ENCODE measurements around the gene GNG4. TPM values are rescaled to one million over a fixed set of nuclear protein-coding genes. Genes with fewer than 3 reads are reported as not detected.

The GNG4 gene
- total and polyA plus RNA-seq, 2 donors (not counting 1 experiment from before 2014, with no cell fraction given): 0.52 TPM; not detected in 1

DNA sequence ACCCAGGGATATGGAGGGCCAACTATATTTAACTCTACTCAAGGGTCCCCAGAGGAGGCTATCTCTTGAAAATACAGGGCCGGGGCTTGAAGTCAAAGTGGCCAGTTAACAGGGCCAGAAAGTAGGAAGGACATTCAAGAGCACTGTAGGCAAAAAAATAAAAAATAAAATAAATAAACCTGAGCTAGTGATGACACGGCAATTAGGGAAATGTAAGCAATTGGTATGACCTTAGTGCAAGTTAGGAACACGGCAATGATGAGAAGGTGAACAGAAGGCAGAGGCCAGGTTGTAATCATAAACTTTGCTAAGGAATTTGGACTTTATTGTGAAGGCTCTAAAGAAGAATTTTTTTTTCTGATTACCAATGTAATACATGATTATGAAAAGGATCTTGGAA lies 142.0 kb downstream of the GNG4 start:
- Histone ChIP-seq H3K4me1 (ENCODE audit: control insufficient read depth in 2 of 2, insufficient read depth in 2 of 2, low read length in 2 of 2) (peaks cover 7 to 9% of the 10 kb centered on the region in 2 donors), H3K27ac (ENCODE audit: low read length in 2 of 2) (no peak overlapping the region), H2AFZ (ENCODE audit: insufficient read depth, low read depth, low read length, poor library complexity, severe bottlenecking) (no peak overlapping the region), H3K9me3 (ENCODE audit: control extremely low read depth in 1 of 3, control insufficient read depth in 2 of 3, insufficient read depth in 1 of 3, low read length in 2 of 3) (no peaks in the 10 kb centered on the region), H3K9ac (ENCODE audit: low read length) (no peak overlapping the region), H3K4me2 (replicated peaks; ENCODE audit: low read depth, low read length, poor library complexity, severe bottlenecking) (no peak overlapping the region), H4K20me1 (ENCODE audit: control insufficient read depth, insufficient read depth, low read length, poor library complexity, severe bottlenecking) (no peaks in the 10 kb centered on the region), H3K36me3 (replicated peaks in 1 of 2; ENCODE audit: control extremely low read depth in 1 of 2, control insufficient read depth in 1 of 2, extremely low read depth in 1 of 2, insufficient read depth in 2 of 2, low read length in 1 of 2) (no peaks in the 10 kb centered on the region), H3K27me3 (replicated peaks in 1 of 4; ENCODE audit: control extremely low read depth in 1 of 4, control insufficient read depth in 3 of 4, insufficient read depth in 4 of 4, low read length in 3 of 4) (no peaks in the 10 kb centered on the region), H3K79me2 (ENCODE audit: control insufficient read depth, insufficient read depth, low read length) (peaks cover 3% of the 10 kb centered on the region), H3K4me3 (ENCODE audit: control extremely low read depth in 1 of 5, extremely low read depth in 1 of 5, insufficient read depth in 1 of 5, low read depth in 2 of 5, low read length in 4 of 5) (no peak overlapping the region)
- Mint-ChIP-seq H3K27ac (no peak overlapping the region), H3K4me1 (peaks cover 16% of the 10 kb centered on the region), H3K4me3 (no peak overlapping the region), H3K9me3 (ENCODE audit: insufficient read depth) (no peaks in the 10 kb centered on the region), H3K27me3 (peaks cover 15% of the 10 kb centered on the region)
- TF ChIP-seq, protein P1, sequence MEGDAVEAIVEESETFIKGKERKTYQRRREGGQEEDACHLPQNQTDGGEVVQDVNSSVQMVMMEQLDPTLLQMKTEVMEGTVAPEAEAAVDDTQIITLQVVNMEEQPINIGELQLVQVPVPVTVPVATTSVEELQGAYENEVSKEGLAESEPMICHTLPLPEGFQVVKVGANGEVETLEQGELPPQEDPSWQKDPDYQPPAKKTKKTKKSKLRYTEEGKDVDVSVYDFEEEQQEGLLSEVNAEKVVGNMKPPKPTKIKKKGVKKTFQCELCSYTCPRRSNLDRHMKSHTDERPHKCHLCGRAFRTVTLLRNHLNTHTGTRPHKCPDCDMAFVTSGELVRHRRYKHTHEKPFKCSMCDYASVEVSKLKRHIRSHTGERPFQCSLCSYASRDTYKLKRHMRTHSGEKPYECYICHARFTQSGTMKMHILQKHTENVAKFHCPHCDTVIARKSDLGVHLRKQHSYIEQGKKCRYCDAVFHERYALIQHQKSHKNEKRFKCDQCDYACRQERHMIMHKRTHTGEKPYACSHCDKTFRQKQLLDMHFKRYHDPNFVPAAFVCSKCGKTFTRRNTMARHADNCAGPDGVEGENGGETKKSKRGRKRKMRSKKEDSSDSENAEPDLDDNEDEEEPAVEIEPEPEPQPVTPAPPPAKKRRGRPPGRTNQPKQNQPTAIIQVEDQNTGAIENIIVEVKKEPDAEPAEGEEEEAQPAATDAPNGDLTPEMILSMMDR (IDR thresholded peaks at IDR 0.05): no peak
- TF ChIP-seq EZH2 (IDR thresholded peaks at IDR 0.05; ENCODE audit: borderline replicate concordance, insufficient read depth, low read depth, low read length, poor library complexity, severe bottlenecking): no peak
- DNase-seq: no peak
- ChIA-PET CTCF (no interaction called here), POLR2A (no interaction called here)
- ATAC-seq (ENCODE audit: low read depth): no peak
- intact Hi-C loops (cut with micrococcal nuclease): loop anchor here (10.0 kb wide), 3 partner anchors 143 to 1097 kb away; partner anchors contain the start of genes HEATR1, TBCE and TOMM20
- WGBS (ENCODE audit: insufficient coverage): 95% methylated on average over 2 of the region's 3 CpGs

DNA sequence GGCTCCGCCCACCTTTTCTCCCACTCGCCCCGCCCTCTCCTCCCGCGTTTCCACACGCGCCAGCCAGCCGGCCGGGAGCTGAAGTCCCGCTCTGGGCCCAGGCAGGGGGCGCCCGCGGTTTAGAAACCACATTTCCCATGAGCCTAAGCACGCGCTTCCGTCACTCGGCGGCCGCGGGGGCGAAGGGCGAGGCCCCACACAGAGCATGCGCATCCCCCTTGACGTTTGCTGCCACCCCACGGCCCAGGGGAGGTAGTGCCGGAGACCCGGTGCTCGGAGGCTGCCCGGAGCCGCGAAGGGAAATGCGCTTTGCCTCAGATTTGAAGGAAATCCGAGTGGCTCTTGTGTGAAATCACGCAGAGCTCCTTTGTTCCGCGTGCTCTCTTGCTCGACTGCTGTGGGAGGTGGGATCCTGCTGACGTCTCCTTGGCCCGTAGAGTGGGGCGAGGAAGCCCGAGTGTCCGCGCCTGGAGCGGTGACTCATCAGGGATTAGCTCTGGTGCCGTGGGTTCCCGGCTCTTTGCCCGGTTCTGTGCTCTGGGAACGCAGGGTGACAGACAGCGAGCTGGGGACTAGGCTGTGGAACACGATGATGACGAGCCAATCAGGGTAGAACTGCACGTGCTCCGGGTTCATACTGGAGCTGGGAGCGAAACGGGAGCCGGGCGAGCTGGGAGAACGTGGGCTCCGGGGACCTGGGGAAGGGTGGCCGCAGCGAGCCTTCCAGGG lies 144.9 kb downstream of the GNG4 start:
- peak overlapping the region; percentile 99 for H3K4me3 Mint-ChIP-seq
- no peaks in the 10 kb centered on the region for H3K9me3 Mint-ChIP-seq (ENCODE audit: insufficient read depth)
- POLR2A ChIA-PET: interaction anchor here (0.5 to 1.1 kb wide), 8 partner anchors 278 to 1096 kb away, joined by 3 to 6 read pairs (median 3); partner anchors contain the start of gene RBM34
- Histone ChIP-seq H4K20me1 (ENCODE audit: control insufficient read depth, insufficient read depth, low read length, poor library complexity, severe bottlenecking) (no peaks in the 10 kb centered on the region), H3K4me1 (ENCODE audit: control insufficient read depth in 2 of 2, insufficient read depth in 2 of 2, low read length in 2 of 2) (peaks cover 7 to 12% of the 10 kb centered on the region in 2 donors), H3K4me3 (ENCODE audit: control extremely low read depth in 1 of 5, extremely low read depth in 1 of 5, insufficient read depth in 1 of 5, low read depth in 2 of 5, low read length in 4 of 5) (peak overlapping the region; percentile 41 to 97 (median 93)), H3K79me2 (ENCODE audit: control insufficient read depth, insufficient read depth, low read length) (peaks cover 20% of the 10 kb centered on the region), H3K4me2 (replicated peaks; ENCODE audit: low read depth, low read length, poor library complexity, severe bottlenecking) (peak overlapping the region; percentile 90), H3K27ac (ENCODE audit: low read length in 2 of 2) (peak overlapping the region; percentile 85 to 92), H2AFZ (ENCODE audit: insufficient read depth, low read depth, low read length, poor library complexity, severe bottlenecking) (peak overlapping the region; percentile 99), H3K36me3 (replicated peaks in 1 of 2; ENCODE audit: control extremely low read depth in 1 of 2, control insufficient read depth in 1 of 2, extremely low read depth in 1 of 2, insufficient read depth in 2 of 2, low read length in 1 of 2) (no peaks in the 10 kb centered on the region), H3K9me3 (ENCODE audit: control extremely low read depth in 1 of 3, control insufficient read depth in 2 of 3, insufficient read depth in 1 of 3, low read length in 2 of 3) (no peaks in the 10 kb centered on the region), H3K9ac (ENCODE audit: low read length) (peak overlapping the region; percentile 90), H3K27me3 (replicated peaks in 1 of 4; ENCODE audit: control extremely low read depth in 1 of 4, control insufficient read depth in 3 of 4, insufficient read depth in 4 of 4, low read length in 3 of 4) (no peaks in the 10 kb centered on the region)
- peaks cover 24% of the 10 kb centered on the region for H3K4me1 Mint-ChIP-seq
- no peak for TF ChIP-seq EZH2 (IDR thresholded peaks at IDR 0.05; ENCODE audit: borderline replicate concordance, insufficient read depth, low read depth, low read length, poor library complexity, severe bottlenecking)
- TF ChIP-seq, protein P1 (IDR thresholded peaks at IDR 0.05): peak; percentile 90
- intact Hi-C loops (cut with micrococcal nuclease): loop anchor here (1.0 to 10.0 kb wide), 11 partner anchors 9 to 1131 kb away; partner anchors contain the start of genes ARID4B, COA6, GGPS1 and HEATR1
- H3K27me3 Mint-ChIP-seq: peaks cover 3% of the 10 kb centered on the region
- CTCF ChIA-PET: interaction anchor here (0.5 to 3.2 kb wide), 20 partner anchors 9 to 1131 kb away, joined by 3 to 20 read pairs (median 3); no protein-coding TSS in a partner anchor
- DNase-seq: peak; percentile 99
- peak; percentile 83 for ATAC-seq (ENCODE audit: low read depth)
- H3K27ac Mint-ChIP-seq: peak overlapping the region; percentile 90
- under 1% methylated on average over 61 of the region's 61 CpGs for WGBS (ENCODE audit: insufficient coverage)

Measured in B cell (primary cell).